Neural progenitor cell (in vitro differentiated cells): ENCODE measurements around the gene ZCCHC7.

Experiments used
- EZH2 ChIP-seq: fragments of 200-600 bp; sonication (generic); IDR thresholded peaks from 2 replicates; pipeline ENCODE4 v1.6.1; 2017; ENCODE audit warnings: antibody characterized with exemption, mild to moderate bottlenecking, moderate library complexity
- EZH2phosphoT487 ChIP-seq: fragments of 200-600 bp; sonication (generic); IDR thresholded peaks from 2 replicates; pipeline ENCODE4 v1.6.1; 2017; ENCODE audit warnings: antibody characterized with exemption
- TF ChIP-seq, protein P1 (sequence below): fragments of 200-600 bp; sonication (generic); IDR thresholded peaks from 2 replicates; pipeline ENCODE4 v1.5.1; 2017; ENCODE audit warnings: antibody characterized with exemption, mild to moderate bottlenecking

DNA sequence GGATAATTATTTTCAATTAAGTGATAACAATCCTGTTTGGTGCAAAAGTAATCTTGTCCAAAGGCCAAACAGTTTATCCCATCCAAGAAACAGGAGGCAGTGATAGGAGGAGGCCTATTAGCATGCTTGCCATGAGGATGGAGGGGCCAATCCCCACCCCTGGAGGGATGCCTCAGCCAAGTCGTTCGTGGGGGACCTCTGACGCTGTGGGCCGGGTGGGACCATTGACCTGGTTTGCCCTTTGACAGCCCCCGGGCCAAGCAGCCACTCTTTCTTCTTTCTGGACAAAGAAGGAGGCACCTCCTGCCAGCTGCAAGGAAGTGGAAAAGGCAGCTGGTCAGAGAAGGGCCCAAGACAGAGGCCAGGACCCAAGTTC is 262.6 kb downstream of the ZCCHC7 start:
- TF ChIP-seq, protein P1, sequence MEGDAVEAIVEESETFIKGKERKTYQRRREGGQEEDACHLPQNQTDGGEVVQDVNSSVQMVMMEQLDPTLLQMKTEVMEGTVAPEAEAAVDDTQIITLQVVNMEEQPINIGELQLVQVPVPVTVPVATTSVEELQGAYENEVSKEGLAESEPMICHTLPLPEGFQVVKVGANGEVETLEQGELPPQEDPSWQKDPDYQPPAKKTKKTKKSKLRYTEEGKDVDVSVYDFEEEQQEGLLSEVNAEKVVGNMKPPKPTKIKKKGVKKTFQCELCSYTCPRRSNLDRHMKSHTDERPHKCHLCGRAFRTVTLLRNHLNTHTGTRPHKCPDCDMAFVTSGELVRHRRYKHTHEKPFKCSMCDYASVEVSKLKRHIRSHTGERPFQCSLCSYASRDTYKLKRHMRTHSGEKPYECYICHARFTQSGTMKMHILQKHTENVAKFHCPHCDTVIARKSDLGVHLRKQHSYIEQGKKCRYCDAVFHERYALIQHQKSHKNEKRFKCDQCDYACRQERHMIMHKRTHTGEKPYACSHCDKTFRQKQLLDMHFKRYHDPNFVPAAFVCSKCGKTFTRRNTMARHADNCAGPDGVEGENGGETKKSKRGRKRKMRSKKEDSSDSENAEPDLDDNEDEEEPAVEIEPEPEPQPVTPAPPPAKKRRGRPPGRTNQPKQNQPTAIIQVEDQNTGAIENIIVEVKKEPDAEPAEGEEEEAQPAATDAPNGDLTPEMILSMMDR: no peak
- TF ChIP-seq EZH2: no peak
- no peak for TF ChIP-seq EZH2phosphoT487
